Prostate gland (tissue), 2 donors: ENCODE data around the gene SYNCRIP. TPM values are rescaled to one million over a fixed set of nuclear protein-coding genes. Genes with fewer than 3 reads are reported as not detected.
"Not testable (repeated sequence)": the region's sequence is repeated elsewhere in the genome, so short reads cannot be mapped to it uniquely, and the experiment has no call there.

Source experiments
- DNase-seq: peaks from one replicate; pipeline ENCODE4 v3.0.0-alpha.2; 2019; ENCODE audit warnings: low spot score
- H3K27ac ChIP-seq, 2 donors: fragments of 200-600 bp; sonication (generic); 2 replicates each; pipeline ENCODE4 v1.5.1; 2017 to 2019
- H3K27me3 ChIP-seq: fragments of 200-600 bp; sonication (generic); replicated peaks from 2 replicates; pipeline ENCODE4 v1.5.1; 2019; ENCODE audit not compliant: insufficient read depth
- H3K36me3 ChIP-seq, 2 donors: fragments of 200-600 bp; sonication (generic); 1 replicate in 1 of 2; 2 replicates in 1 of 2; pipeline versions ENCODE4 v1.5.1 to v1.8.1; 2017 to 2019
- H3K4me1 ChIP-seq: fragments of 200-600 bp; sonication (generic); replicated peaks from 2 replicates; pipeline ENCODE4 v1.5.1; 2019
- H3K4me3 ChIP-seq, 2 donors: fragments of 200-600 bp; sonication (generic); 2 replicates each; pipeline ENCODE4 v1.5.1; 2017 to 2019
- H3K9me3 ChIP-seq: fragments of 200-600 bp; sonication (generic); 2 replicates; pipeline ENCODE4 v1.5.1; 2017
- CTCF ChIP-seq, 4 experiments: fragments of 200-600 bp in 2 of 4; fragments of 450-650 bp in 2 of 4; sonication (generic) in 2 of 4; IDR thresholded peaks; 1 replicate in 3 of 4; 2 replicates in 1 of 4; pipeline ENCODE4 v1.5.1; 2016 to 2019; ENCODE audit warnings: antibody characterized with exemption in 4 of 4, mild to moderate bottlenecking in 2 of 4, moderate library complexity in 2 of 4
- POLR2A ChIP-seq: fragments of 450-650 bp; IDR thresholded peaks from one replicate; pipeline ENCODE4 v1.6.1; 2016; ENCODE audit warnings: antibody characterized with exemption, mild to moderate bottlenecking
- POLR2AphosphoS5 ChIP-seq: sonication (generic); formaldehyde crosslinking; IDR thresholded peaks from one replicate; pipeline ENCODE4 v1.6.1; 2017; ENCODE audit warnings: antibody characterized with exemption
- WGBS: methylation state at CpG from one replicate; pipeline ENCODE4 v1.1.5; 2018; 5-methylcytosine and 5-hydroxymethylcytosine counted together
- intact Hi-C: fragments of 100-400 bp; cut with DNase I; formaldehyde crosslinking; loops from one replicate; pipeline ENCODE4 v1.14.2; 2022
- total RNA-seq, 2 donors: library from RNA; depleted of rRNA; stranded (reverse); fragments of >200 nt; gene quantifications; one replicate each; pipeline ENCODE4 v1.1.0, GENCODE V29; 2016

The SYNCRIP gene
- total RNA-seq, 2 donors from 2014 or later, result 46.1 to 49.7 TPM

- no peaks in the 10 kb centered on the region for H3K27me3 ChIP-seq
- WGBS, result 92% methylated on average over 1 of the region's 1 CpG
- H3K27ac ChIP-seq, result no peak overlapping the region
- no peaks in the 10 kb centered on the region for H3K4me1 ChIP-seq
- TF ChIP-seq POLR2AphosphoS5, result no peak
- no peak for TF ChIP-seq POLR2A
- TF ChIP-seq CTCF (IDR thresholded peaks at IDR 0.05), result no peak
- no peak overlapping the region for H3K4me3 ChIP-seq
- intact Hi-C loops, result no loop called here
- no peaks in the 10 kb centered on the region for H3K36me3 ChIP-seq
- H3K9me3 ChIP-seq, result no peaks in the 10 kb centered on the region
- no peak for DNase-seq
Observed at GRCh38 chr6:85591207-85591606, 51.5 kb downstream of the SYNCRIP start.

- Histone ChIP-seq H3K4me1 (no peaks in the 10 kb centered on the region), H3K27ac (no peak overlapping the region), H3K27me3 (no peaks in the 10 kb centered on the region), H3K36me3 (no peaks in the 10 kb centered on the region), H3K4me3 (no peak overlapping the region), H3K9me3 (no peaks in the 10 kb centered on the region)
- TF ChIP-seq POLR2A, result no peak
- no peak for TF ChIP-seq POLR2AphosphoS5
- TF ChIP-seq CTCF (IDR thresholded peaks at IDR 0.05), result no peak
- WGBS, result 90% methylated on average over 3 of the region's 3 CpGs
- intact Hi-C loops, result no loop called here
- DNase-seq, result no peak
Observed at GRCh38 chr6:85585741-85586140, 56.9 kb downstream of the SYNCRIP start.

GRCh38 chr6:85582832-85583231, 59.9 kb downstream of the SYNCRIP start:
- DNase-seq, H3K4me3 ChIP-seq, H3K27ac ChIP-seq, intact Hi-C loops, H3K4me1 ChIP-seq, H3K9me3 ChIP-seq, H3K27me3 ChIP-seq, H3K36me3 ChIP-seq: not testable (repeated sequence)
- WGBS, result over 99% methylated on average over 4 of the region's 4 CpGs

GRCh38 chr6:85581572-85581971, 61.1 kb downstream of the SYNCRIP start:
- H3K27me3 ChIP-seq, result no peaks in the 10 kb centered on the region
- DNase-seq, result no peak
- TF ChIP-seq POLR2AphosphoS5 (no peak), POLR2A (no peak), CTCF (IDR thresholded peaks at IDR 0.05) (no peak)
- intact Hi-C loops, result no loop called here
- H3K36me3 ChIP-seq, result no peaks in the 10 kb centered on the region
- no peaks in the 10 kb centered on the region for H3K9me3 ChIP-seq
- no peak overlapping the region for H3K4me3 ChIP-seq
- no peaks in the 10 kb centered on the region for H3K4me1 ChIP-seq
- H3K27ac ChIP-seq, result no peak overlapping the region

- Histone ChIP-seq H3K27me3 (no peaks in the 10 kb centered on the region), H3K4me1 (no peaks in the 10 kb centered on the region), H3K4me3 (no peak overlapping the region), H3K27ac (no peak overlapping the region), H3K36me3 (no peaks in the 10 kb centered on the region), H3K9me3 (no peaks in the 10 kb centered on the region)
- intact Hi-C loops, result no loop called here
- 100% methylated on average over 1 of the region's 1 CpG for WGBS
- DNase-seq, result no peak
- TF ChIP-seq CTCF (IDR thresholded peaks at IDR 0.05), result no peak
- TF ChIP-seq POLR2A, result no peak
- no peak for TF ChIP-seq POLR2AphosphoS5
Observed at GRCh38 chr6:85580878-85581267, 61.8 kb downstream of the SYNCRIP start.
